ENCODE measurements around the gene RC3H2.

- no peak for TF ChIP-seq POLR2A (IDR thresholded peaks at IDR 0.05)
- TF ChIP-seq CTCF (IDR thresholded peaks at IDR 0.05): no peak
Observed at GRCh38 chr9:122848256-122848943, 56.8 kb downstream of the RC3H2 start.

Measured in uterus (tissue), 2 donors.